GDM1 (cell line): ENCODE results near the gene DERL2.

ENCODE experiments used
- DNase-seq: peaks from one replicate; lab custom pipeline; 2025; lab: John Stamatoyannopoulos, UW

DERL2 gene

DNA sequence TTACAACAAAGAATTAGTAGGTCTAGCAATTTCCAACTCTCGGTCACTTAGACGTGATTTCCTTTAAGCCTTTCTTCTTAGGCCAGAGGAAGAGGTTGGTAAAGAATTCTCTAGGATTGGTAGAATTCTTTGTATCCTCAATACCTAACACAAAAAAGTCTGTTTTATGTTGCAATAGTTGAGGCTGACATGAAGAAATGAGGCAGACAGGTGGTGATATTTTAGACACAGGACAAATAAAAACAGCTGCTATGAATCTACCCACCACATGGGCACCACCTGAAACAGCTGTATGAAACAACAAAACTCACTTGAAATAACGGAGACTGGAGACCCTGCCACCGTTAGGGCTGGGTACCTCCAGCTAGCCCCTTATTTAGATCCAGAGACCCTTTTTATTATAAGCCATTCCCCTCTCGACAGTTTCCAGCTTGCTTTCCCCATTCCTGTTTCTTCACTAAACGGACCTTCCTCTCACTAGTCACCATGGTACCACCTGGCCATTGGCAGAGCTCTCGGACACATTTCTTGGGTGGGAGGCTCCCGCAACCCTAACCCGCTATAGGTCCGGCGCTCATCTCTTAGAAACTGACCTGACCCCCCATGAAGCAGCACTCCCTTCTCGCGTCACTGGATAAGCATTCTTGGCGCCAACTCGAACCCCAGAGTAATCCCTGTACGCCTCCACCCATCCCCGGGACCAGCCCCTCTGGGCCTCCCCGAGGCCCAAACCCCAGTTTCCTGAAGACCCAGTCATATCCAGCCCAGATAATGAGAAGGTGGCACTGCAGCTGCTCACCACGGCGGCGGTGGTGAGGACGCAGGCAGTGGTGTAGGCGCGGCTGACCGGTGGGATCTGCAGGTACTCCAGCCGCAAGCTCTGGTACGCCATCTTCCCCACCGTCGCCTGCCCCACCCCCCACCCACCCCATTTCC lies at the start of gene DERL2:
TSS of gene DERL2 (minus strand) at position 909 of the 936 bp plus-strand sequence. CDS start at position 892, 17 bp downstream.
- no peak for DNase-seq

DNA sequence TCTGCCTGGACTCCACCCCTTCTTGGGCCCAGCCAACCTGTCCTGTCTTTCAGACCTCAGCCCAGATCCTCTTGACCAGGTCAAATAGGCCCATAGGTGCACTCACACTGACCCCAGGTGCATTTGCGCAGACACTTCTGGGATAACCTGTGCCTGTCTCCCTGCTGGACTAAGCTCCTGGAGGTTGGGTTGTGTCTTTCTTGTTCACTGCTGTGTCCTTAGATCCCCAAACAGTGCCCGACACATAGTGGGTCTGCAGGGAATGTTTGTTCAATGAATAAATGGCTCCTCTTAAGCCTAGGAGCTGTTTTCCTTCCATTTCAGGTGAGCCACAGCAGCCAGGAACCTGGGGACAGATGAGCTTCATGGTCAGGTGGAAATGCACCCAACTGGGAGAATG lies 49.5 kb upstream of the DERL2 start:
- no peak for DNase-seq

DNA sequence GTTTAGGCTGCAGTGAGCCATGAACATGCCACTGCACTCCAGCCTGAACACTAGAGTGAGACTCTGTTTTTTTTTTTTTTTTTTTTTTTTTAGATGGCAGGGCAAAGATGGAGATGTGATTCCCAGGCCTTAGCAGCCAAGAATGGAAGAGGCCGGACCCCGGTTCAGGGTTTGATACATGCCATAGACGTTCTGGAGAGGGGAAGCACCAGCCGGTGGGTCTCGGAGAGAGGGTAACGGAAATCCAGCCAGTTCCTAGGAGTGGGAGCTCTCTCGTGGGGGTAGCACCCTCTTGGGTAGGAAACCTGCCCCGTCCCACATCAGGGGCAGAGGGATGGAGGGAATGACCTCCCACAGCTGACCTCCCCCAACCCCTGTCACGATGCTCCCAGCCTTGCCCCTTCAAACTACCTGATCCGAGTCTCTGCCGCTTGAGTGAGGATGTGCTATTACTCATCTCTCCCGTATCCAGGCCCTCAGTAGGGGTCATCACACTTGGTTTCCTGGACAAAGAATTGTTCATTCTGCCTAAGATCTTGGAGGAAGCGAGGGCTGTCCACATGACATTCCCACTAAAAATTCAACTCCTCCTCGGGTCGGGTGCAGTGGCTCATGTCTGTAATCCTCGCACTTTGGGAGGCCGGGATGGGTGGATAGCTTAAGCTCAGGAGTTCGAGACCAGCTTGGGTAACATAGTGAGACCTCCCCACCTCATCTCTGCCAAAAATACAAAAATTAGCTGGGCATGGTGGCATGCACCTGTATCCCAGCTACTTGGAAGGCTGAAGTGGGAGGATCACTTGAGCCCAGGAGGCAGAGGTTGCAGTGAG lies 47.7 kb upstream of the DERL2 start:
- DNase-seq, result no peak

DNA sequence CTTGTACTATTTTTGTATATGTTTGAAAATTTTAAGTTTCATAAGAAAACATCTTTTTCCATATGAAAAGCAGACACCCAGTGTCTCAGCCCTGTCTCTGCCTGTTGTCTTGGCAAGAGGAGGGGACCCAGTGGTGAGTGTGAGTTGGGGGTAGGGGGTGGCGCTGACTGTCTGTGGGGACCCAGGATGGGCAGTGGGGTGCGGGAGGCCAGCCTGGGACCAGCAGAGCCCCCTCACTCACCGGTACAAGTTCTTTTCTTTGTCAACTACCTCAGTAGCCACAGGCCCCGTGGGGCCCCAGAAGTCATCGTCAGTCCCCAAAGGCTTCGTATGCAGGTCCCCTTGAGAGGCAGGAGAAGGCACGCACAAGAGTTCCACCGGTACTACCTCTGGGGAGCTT lies 46.6 kb upstream of the DERL2 start:
- DNase-seq, result no peak

DNA sequence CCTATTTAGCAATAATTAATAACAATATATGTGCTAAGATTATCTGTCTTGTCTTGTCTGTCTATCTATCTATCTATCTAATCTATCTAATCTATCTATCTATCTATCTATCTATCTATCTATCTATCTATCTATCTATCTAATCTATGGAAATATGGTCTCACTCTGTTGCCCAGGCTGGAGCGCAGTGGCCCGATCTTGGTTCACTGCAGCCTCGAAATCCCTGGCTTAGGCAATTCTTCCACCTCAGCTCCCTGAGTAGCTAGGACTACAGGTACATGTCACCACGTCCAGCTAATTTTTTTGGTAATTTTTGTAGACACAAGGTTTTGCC lies 45.1 kb upstream of the DERL2 start:
- no peak for DNase-seq

DNA sequence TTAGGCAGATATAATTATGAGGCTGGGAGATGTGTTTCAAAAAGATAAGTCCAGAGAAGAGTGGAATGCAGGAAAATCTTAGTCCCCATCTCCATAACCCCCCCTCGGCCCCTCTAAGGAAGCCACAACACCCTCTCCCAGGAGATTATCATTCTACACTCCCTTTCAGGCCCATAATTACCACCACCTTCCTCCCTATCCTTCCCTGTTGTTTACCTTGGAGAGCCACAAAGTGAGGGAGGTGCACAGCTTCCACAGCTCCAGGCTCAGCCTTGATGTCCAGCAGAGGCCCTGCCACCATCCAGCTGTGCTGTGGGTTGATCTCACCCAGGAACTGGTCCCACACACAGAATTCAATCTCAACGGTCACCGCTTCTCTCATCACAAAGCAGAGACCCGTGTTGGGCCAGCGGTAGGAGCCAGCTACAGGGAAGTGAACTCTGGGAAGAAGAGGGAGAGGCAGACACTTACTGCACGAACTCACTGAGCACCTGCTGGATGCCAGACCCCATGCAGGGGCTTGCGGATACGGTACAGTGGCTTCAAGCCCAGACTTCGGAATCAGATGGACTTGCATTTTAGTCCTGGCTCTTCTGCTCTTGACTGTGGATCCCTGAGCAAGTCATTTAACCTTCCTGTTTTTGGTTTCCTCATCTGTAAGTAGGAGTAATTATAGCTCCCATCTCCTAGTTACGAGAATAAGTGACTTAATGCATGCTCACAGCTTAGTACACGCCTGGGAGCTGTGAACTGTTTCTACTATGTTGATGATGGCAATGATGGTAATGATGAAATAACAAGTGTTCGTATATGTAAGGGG lies 44.5 kb upstream of the DERL2 start:
- no peak for DNase-seq

DNA sequence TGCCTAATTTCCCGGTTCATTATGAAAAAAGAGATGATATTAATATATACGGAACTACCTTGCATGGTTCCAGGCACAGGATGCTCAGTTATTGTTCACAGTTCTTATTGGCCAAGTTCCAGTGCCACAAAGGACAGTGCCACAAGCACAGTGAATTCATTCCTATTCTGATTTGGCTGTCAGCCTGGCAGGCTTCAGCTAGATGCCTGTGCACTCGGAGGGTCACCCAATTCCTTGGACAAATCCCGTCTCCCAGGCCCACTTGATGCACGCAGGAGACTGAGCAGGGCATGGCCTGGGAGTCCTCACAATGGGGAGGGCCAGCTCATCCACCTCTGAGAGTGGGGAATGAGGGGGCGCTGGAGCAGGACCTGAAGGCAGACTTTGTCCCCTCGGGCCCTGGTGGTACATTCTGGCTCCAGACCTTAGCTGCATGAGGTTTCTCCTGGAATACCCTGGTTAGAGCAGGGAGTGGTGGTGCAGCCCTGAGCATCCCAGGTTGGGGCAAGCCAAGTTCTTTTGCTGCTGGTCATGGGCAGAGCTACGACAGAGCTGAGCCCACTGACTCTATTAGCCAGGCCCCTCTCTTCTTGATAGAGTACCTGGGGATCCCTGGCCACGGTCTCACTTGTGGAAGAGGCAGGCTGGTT lies 41.7 kb upstream of the DERL2 start:
- no peak for DNase-seq

DNA sequence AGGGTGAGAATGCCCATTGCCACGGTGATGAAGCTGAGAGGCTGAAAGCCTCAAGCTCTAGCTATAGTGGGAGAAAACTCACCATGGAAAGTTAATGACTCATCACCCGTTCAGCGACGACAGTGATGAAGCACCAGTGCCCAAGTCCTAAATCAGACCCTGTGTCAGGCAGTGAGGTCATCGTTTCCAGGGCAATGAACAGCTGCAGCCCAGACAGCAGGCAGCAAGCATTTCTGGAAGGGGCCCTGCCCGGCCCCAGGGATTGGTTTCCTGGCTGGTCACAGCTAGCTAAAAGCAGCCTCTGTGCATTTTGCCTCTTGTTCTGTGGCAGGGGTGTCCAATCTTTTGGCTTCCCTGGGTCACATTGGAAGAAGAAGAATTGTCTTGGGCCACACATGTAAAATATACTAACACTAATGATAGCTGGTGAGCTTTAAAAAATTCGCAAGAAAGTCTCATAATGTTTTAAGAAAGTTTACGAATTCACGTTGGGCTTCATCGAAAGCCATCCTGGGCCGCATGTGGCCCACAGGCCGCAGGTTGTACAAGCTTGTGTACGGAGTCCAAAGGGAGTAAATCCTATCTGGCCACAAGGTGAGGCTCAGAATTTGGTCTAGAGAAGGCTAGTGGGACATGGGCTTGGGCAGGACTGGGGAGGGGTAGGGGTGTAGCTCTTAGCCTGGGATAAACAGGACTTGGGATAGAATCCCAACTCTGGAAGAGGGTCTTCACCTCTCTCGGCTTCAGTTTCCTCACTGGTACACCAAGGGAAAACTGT lies 41.0 kb upstream of the DERL2 start:
- peak; percentile 65 for DNase-seq

DNA sequence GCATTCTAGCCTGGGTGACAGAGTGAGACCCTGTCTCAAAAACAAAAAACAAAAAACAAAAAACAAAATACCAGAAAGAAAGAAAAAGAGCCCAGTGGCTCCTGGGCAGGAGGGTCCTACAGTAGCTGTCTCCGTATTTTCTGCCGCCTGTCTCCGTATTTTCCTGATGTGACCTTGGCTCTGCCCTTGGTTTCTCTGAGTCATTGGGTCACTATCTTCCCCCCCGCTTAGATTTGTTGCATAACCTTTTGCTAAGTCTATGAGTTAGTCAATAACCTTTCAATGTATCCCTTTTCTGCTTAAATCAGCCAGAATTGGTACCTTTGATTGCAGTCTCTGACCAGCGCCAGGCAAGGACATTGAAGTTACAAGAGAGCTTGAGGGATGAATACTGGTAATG lies 37.3 kb upstream of the DERL2 start:
- DNase-seq, result no peak

DNA sequence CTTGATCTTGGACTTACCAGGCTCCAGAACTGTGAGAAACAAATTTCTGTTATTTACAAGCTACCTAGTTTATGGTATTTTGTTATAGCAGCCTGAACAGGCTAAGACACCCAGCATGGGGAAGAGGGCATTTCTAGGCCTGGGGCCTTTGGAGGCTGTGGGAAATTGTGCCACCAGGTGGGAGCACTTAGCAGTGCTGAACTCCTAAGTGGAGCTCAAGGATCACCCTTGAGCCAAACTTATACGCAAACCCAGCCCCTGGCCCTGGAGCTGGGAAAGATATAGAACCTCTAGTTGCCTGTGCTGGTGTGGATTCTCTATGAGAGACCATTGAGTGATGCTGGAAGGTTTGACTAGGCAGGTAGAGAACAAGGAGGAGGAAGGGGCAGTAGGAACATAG lies 36.5 kb upstream of the DERL2 start:
- no peak for DNase-seq

DNA sequence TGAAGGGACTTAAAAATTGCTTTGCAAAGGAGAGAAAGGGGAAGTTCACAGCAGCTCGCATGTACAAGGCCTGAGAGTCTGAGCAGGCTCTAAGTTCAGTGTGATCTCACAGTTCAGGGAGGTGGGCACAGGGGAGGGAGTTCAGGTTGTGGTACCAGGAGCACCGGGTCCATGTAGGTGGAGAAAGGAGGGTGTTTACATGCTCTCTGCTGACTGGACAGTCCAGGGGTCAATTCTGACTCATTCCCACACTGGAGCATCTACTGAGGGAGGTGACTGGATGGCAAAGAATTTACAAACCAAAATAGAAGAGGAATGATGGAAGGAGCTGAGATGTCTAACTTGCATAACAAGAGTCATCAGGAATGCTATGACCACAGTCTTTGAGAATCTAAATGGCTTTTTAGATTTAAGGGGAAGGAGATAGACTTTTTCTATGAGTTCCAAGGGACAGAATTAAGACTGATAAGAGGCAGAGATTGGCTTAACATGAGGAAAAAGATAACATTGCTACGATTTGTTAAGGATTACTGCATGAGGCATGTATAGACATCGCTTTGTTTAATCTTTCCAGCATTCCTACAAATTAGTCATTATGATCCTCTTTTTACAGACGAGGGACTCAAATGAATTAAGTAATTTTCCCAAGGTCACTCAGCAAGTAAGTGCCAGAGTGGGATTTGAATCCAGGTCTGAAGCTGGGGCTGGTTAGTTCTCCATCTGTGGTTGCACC lies 30.2 kb upstream of the DERL2 start:
- DNase-seq, result no peak

DNA sequence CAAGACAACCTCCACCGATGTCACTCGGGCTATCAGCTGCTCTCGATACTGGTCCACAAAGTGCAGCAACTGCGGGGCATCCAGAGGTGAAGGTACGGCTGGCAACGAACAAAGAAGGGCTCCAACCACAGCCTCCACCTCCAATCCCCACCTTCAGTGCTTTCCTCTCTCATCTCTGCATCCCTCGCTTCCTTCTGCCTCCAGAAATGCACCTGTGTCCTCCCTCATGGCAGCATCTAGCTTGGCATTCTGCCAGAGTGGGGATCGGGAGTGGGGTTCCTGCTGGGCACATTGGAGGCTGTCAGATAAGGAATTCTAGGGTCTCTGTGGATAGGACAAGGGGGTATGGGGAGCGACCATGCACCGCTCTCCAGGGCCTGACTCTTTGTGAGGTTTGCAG lies 29.0 kb upstream of the DERL2 start:
- no peak for DNase-seq

DNA sequence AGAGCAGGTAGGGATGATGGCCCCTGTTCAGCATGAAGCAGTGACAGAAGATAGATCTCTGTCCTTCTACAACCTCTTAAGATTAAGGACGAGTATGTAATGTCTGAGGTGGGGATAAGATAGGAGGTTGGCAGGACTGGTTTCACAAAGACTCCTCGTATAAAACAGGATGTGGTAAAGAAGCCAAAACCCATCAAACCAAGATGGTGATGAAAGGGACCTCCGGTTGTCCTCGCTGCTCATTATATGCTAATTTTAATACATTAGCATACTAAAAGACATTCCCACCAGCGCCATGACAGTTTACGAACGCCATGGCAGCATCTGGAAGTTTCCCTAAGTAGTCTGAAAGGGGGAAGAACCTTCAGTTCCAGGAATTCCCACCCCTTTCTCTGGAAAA lies 27.6 kb upstream of the DERL2 start:
- DNase-seq, result no peak

DNA sequence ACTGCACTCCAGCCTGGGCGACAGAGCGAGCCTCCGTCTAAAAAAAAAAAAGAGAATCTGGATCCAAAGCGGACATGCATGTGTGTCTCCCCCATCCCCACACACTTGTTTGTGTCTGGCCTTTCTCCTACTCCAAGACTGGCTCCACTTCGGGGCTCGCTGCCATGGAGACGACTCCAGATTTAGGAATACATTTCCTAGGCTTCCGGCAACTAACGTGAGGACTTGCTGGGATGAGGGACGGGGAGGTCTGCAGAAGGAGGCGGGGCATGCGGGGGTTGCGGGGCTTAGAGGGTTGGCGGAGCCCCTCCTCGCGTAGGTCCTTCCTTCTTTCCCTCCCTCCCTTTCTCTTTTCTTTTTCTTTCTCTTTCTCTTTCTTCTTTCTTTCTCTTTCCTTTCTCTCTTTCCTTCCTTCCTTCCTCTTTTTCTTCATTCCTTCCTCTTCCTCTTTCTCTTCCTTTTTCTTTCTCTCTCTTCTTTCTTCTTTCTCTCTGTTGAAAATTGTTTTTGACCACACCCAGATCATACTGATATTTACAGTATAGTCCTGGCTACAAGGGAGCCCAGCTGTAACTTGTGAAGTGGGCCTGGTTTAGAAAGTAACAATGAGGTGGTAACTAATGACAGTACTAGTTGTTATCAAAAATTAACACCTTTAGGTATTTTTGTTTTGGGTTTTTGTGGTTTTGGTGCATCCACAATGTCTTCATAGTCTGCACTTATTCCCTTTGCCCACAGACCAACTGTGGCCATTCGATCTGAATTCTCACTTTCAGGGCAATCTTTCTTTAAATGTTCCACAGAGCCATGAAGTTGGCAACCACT lies 25.6 kb upstream of the DERL2 start:
- no peak for DNase-seq

DNA sequence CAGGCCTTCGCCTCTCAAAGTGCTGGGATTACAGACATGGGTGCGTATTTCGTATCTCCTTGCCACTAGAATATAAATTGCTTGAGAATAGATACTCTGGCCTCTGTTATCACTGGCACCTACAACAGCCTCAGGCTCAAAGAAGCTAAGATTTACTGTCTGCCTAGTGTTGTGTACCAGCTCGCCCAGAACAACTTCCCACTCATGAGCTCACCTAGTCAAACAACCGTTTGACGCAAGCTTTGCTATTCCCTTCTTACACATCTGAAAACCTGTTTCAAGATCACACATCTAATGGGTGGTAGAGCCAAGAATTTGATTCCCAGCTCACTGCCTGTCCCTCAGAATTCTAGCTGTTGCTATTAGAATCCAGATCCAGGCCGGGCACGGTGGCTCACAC lies 24.8 kb upstream of the DERL2 start:
- DNase-seq, result no peak

DNA sequence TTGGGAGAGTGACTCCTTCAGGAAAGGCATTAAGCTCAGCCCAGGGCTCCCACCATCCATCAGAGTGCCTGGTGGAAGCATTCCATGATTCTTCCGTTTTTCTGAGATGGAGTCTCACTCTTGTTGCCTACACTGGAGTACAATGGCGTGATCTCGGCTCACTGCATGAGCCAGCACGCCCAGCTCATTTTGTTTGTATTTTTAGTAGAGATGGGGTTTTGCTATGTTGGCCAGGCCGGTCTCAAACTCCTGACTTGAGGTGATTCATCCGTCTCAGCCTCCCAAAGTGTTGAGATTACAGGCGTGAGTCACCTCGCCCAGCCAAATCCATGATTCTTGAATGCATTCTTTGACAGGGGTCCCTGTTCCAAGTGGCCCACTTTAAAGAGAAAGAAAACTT lies 23.5 kb upstream of the DERL2 start:
- no peak for DNase-seq

DNA sequence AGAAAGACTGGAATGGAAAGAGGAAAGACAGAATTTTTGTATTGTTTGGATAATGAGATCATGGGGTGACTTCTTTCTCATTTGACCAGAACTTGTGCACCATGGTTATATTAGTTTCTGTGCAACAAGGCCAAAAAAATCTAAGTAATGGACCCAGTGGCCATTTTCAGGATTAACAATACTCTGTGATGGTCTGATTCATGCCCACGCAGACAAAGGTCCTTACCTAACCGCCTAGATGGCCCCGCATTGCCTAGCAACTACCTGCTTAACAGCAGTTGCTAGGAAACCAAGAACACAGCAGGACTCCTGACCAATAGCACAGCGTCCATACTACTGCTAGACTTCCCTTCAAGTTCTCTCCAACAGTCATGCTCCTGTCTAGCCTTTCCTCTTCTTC lies 22.8 kb upstream of the DERL2 start:
- DNase-seq, result no peak

DNA sequence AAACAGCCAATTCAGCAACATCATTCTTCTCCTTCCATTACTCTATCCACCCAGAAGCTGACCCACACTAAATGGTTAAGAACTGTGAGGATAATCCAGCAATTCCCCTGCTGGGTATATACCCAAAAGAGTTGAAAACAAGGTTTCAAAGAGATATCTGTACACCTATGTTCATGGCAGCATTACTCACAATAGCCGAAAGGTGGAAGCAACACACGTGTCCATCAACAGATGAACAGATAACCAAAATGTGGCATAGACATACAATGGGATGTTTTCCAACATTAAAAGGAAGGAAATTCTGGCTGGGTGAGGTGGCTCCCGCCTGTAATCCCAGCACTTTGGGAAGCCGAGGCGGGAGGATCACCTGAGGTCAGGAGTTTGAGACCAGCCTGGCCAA lies 20.3 kb upstream of the DERL2 start:
- DNase-seq, result no peak

DNA sequence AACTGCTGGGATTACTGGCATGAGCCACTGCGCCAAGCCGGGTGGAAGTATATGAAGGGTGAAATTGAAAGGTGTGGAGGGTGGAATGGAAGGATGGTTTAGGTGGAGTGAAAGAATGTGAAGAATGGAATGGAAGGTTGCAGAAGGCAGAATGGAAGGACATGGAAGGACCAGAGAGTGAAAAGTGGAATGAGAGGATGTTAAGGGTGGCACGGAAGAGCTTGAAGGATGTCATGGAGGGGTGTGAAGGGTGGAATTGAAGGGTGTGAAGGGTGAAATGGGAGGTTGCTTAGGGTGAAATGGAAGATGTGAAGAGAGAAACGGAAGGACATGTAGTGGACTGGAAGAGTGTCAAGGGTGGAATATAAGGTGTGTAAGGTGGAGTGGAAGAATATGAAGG lies 16.6 kb upstream of the DERL2 start:
- DNase-seq, result no peak

DNA sequence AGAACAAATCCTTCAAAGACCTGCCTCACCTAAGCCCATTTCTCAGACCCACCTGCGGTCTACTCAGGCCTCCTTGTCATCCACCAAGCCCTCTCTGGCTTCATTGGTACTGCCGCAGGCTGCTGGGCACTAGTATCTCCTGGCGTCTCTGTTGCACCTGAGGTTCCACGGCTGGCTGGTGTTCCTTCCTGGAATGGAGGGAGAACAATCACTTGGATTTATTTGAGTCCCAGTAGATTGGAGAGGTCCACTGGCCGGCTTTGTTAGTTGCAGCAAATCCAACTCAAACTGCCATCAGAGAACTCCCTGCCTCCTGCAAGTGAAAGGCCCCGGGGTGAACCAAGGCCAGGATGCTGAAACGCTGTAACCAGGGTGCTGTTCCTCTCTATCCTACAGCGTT lies 15.7 kb upstream of the DERL2 start:
- DNase-seq, result no peak
